ENCODE measurements around the gene PPFIBP2. TPM values are rescaled to one million over a fixed set of nuclear protein-coding genes. Genes with fewer than 3 reads are reported as not detected.

PPFIBP2 gene
- polyA plus RNA-seq, 3 donors = 48.4 to 56.9 (median 56.9) TPM

- peak in 1 of 11 donors; percentile 33 for DNase-seq (ENCODE audit: extremely low read depth in 1 of 11, low read depth in 9 of 11, low spot score in 4 of 11)
These were observed 91.6 kb downstream of the PPFIBP2 start for GRCh38 chr11:7605186-7605943.

GRCh38 chr11:7606496-7606895 lies 92.7 kb downstream of the PPFIBP2 start:
- no peak for DNase-seq (ENCODE audit: extremely low read depth in 1 of 11, low read depth in 9 of 11, low spot score in 4 of 11)

- no peak for DNase-seq (ENCODE audit: extremely low read depth in 1 of 11, low read depth in 9 of 11, low spot score in 4 of 11)
These were observed 95.2 kb downstream of the PPFIBP2 start for GRCh38 chr11:7609015-7609414.

GRCh38 chr11:7609521-7609920 lies 95.7 kb downstream of the PPFIBP2 start:
- DNase-seq (ENCODE audit: extremely low read depth in 1 of 11, low read depth in 9 of 11, low spot score in 4 of 11) = no peak

GRCh38 chr11:7610393-7610792 lies 96.6 kb downstream of the PPFIBP2 start:
- no peak for DNase-seq (ENCODE audit: extremely low read depth in 1 of 11, low read depth in 9 of 11, low spot score in 4 of 11)

GRCh38 chr11:7611411-7611810 lies 97.6 kb downstream of the PPFIBP2 start:
- no peak for DNase-seq (ENCODE audit: extremely low read depth in 1 of 11, low read depth in 9 of 11, low spot score in 4 of 11)

GRCh38 chr11:7612056-7612660 lies 98.4 kb downstream of the PPFIBP2 start:
- no peak for DNase-seq (ENCODE audit: extremely low read depth in 1 of 11, low read depth in 9 of 11, low spot score in 4 of 11)

GRCh38 chr11:7612661-7613393 lies 99.0 kb downstream of the PPFIBP2 start:
- DNase-seq (ENCODE audit: extremely low read depth in 1 of 11, low read depth in 9 of 11, low spot score in 4 of 11) = no peak

- DNase-seq (ENCODE audit: extremely low read depth in 1 of 11, low read depth in 9 of 11, low spot score in 4 of 11) = no peak
These were observed 99.6 kb downstream of the PPFIBP2 start for GRCh38 chr11:7613394-7613720.

GRCh38 chr11:7614656-7615055 lies 100.9 kb downstream of the PPFIBP2 start:
- DNase-seq (ENCODE audit: extremely low read depth in 1 of 11, low read depth in 9 of 11, low spot score in 4 of 11) = no peak

- DNase-seq (ENCODE audit: extremely low read depth in 1 of 11, low read depth in 9 of 11, low spot score in 4 of 11) = no peak
These were observed 103.2 kb downstream of the PPFIBP2 start for GRCh38 chr11:7617032-7617431.

- DNase-seq (ENCODE audit: extremely low read depth in 1 of 11, low read depth in 9 of 11, low spot score in 4 of 11) = peak in 2 of 11 donors; percentile 27 to 46
These were observed 105.5 kb downstream of the PPFIBP2 start for GRCh38 chr11:7619322-7619721.

- no peak for DNase-seq (ENCODE audit: extremely low read depth in 1 of 11, low read depth in 9 of 11, low spot score in 4 of 11)
These were observed 107.3 kb downstream of the PPFIBP2 start for GRCh38 chr11:7621090-7621489.

GRCh38 chr11:7621554-7621953 lies 107.8 kb downstream of the PPFIBP2 start:
- no peak for DNase-seq (ENCODE audit: extremely low read depth in 1 of 11, low read depth in 9 of 11, low spot score in 4 of 11)

- no peak for DNase-seq (ENCODE audit: extremely low read depth in 1 of 11, low read depth in 9 of 11, low spot score in 4 of 11)
These were observed 108.9 kb downstream of the PPFIBP2 start for GRCh38 chr11:7622721-7623120.

GRCh38 chr11:7628660-7629059 lies 114.9 kb downstream of the PPFIBP2 start:
- DNase-seq (ENCODE audit: extremely low read depth in 1 of 11, low read depth in 9 of 11, low spot score in 4 of 11) = no peak

- DNase-seq (ENCODE audit: extremely low read depth in 1 of 11, low read depth in 9 of 11, low spot score in 4 of 11) = no peak
These were observed 116.2 kb downstream of the PPFIBP2 start for GRCh38 chr11:7630002-7630401.

GRCh38 chr11:7632211-7632610 lies 118.4 kb downstream of the PPFIBP2 start:
- DNase-seq (ENCODE audit: extremely low read depth in 1 of 11, low read depth in 9 of 11, low spot score in 4 of 11) = no peak

- no peak for DNase-seq (ENCODE audit: extremely low read depth in 1 of 11, low read depth in 9 of 11, low spot score in 4 of 11)
These were observed 121.3 kb downstream of the PPFIBP2 start for GRCh38 chr11:7635137-7635536.

GRCh38 chr11:7635708-7636107 lies 121.9 kb downstream of the PPFIBP2 start:
- DNase-seq (ENCODE audit: extremely low read depth in 1 of 11, low read depth in 9 of 11, low spot score in 4 of 11) = no peak

All from renal cortex interstitium (tissue), 11 donors.